WI38 (cell line): Measurements from ENCODE around the gene EIF4E3.

ENCODE experiments used
- H3K4me3 ChIP-seq: 2 replicates; pipeline ENCODE4 v1.5.1; 2011; ENCODE audit warnings: low read depth, mild to moderate bottlenecking, control low read depth, low read length
- CTCF ChIP-seq: IDR thresholded peaks from 2 replicates; pipeline ENCODE4 v1.5.1; 2012; ENCODE audit warnings: low read depth, mild to moderate bottlenecking, control low read depth, low read length

Gene EIF4E3

GRCh38 chr3:71725271-71725991, at the start of gene EIF4E3:
TSS of gene EIF4E3 (minus strand) at chr3:71725402. CDS start at chr3:71725367, 35 bp downstream.
- no peak for TF ChIP-seq CTCF

GRCh38 chr3:71771884-71772283, 46.7 kb upstream of the EIF4E3 start:
- no peak overlapping the region for H3K4me3 ChIP-seq
- no peak for TF ChIP-seq CTCF

More at GRCh38 chr3:71725271-71725991, at the start of gene EIF4E3:
- H3K4me3 ChIP-seq, result peak within 1 kb of the TSS; percentile 64

GRCh38 chr3:71771126-71771525, 45.9 kb upstream of the EIF4E3 start:
- TF ChIP-seq CTCF, result no peak
- H3K4me3 ChIP-seq, result no peak overlapping the region

GRCh38 chr3:71763426-71763825, 38.2 kb upstream of the EIF4E3 start:
- no peak overlapping the region for H3K4me3 ChIP-seq
- no peak for TF ChIP-seq CTCF

GRCh38 chr3:71760140-71760539, 34.9 kb upstream of the EIF4E3 start:
- no peak for TF ChIP-seq CTCF
- no peak overlapping the region for H3K4me3 ChIP-seq

GRCh38 chr3:71759401-71759800, 34.2 kb upstream of the EIF4E3 start:
- H3K4me3 ChIP-seq, result no peak overlapping the region
- TF ChIP-seq CTCF, result no peak

GRCh38 chr3:71758091-71758490, 32.9 kb upstream of the EIF4E3 start:
- TF ChIP-seq CTCF, result no peak
- no peak overlapping the region for H3K4me3 ChIP-seq
